Coronary artery (tissue), 2 donors: Measurements from ENCODE around the gene RBMS1.

ENCODE experiments used
- DNase-seq: peaks from one replicate; pipeline ENCODE4 v3.0.0-alpha.2; 2017; ENCODE audit warnings: low spot score
- H3K27ac ChIP-seq, 2 donors: fragments of 200-600 bp; sonication (generic); one replicate each; pipeline ENCODE4 v1.5.1; 2016 to 2019
- H3K4me3 ChIP-seq: fragments of 200-600 bp; sonication (generic); 2 replicates; pipeline ENCODE4 v1.5.1; 2016; ENCODE audit warnings: mild to moderate bottlenecking, moderate library complexity
- CTCF ChIP-seq: fragments of 200-600 bp; sonication (generic); IDR thresholded peaks from one replicate; pipeline ENCODE4 v1.5.1; 2019; ENCODE audit warnings: antibody characterized with exemption

Gene RBMS1

GRCh38 chr2:160308476-160308875 lies 185.1 kb downstream of the RBMS1 start:
- Histone ChIP-seq H3K4me3 (no peak overlapping the region), H3K27ac (no peak overlapping the region)
- no peak for DNase-seq
- TF ChIP-seq CTCF, result no peak

DNA sequence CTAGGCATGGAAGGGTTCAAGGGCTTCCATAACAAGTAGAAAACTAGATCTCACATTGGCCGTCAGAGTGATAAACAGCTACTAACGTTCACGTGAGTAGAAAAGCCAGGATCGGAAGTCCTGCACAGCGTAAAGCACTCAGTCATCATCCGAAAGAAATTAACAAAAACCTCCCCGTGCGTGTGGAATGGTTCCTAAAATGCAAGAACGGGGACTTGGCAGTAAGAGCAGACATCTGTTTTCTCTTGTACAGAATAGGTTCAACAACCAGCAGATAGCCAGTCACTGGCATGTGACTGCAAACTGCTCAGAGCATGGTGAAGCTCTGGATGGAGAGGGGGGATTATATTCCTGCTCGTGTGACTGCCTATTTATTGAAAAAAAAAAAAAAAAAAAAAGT lies 186.6 kb downstream of the RBMS1 start:
- TF ChIP-seq CTCF, result no peak
- no peak for DNase-seq
- Histone ChIP-seq H3K27ac (no peak overlapping the region), H3K4me3 (no peak overlapping the region)

DNA sequence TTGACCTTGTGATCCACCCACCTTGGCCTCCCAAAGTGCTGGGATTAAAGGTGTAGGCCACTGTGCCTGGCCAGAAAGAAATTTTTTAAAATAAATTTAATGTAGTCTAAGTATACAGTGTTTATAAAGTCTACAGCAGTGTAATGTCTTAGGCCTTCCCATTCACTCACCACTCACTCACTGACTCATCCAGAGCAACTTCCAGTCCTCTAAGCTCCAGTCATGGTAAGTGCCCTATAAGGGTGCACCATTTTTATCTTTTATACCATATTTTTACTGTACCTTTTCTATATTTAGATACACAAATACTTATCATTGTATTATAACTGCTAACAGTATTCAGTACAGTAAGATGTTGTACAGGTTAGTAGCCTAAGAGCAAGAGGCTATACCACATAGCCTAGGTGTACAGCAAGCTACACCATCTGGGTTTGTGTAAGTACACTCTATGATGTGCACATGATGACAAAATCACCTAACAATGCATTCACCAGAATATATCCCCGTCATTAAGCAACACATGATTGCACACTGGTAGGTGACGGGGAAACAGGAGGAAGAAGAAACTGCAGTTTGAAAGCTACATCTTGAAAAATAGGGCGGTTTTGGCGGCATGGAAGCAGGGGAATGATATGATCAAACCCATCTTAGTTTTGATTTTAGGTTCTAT lies 188.4 kb downstream of the RBMS1 start:
- Histone ChIP-seq H3K27ac (no peak overlapping the region), H3K4me3 (no peak overlapping the region)
- no peak for TF ChIP-seq CTCF
- no peak for DNase-seq

- no peak overlapping the region for H3K4me3 ChIP-seq
- no peak for TF ChIP-seq CTCF
- H3K27ac ChIP-seq, result no peak overlapping the region
- no peak for DNase-seq
Observed at GRCh38 chr2:160303527-160303926, 190.1 kb downstream of the RBMS1 start.

GRCh38 chr2:160303076-160303475 lies 190.5 kb downstream of the RBMS1 start:
- Histone ChIP-seq H3K4me3 (no peak overlapping the region), H3K27ac (no peak overlapping the region)
- DNase-seq, result no peak
- TF ChIP-seq CTCF, result no peak

GRCh38 chr2:160301420-160301819 lies 192.2 kb downstream of the RBMS1 start:
- TF ChIP-seq CTCF, result no peak
- H3K27ac ChIP-seq, result no peak overlapping the region
- DNase-seq, result no peak
- no peak overlapping the region for H3K4me3 ChIP-seq

DNA sequence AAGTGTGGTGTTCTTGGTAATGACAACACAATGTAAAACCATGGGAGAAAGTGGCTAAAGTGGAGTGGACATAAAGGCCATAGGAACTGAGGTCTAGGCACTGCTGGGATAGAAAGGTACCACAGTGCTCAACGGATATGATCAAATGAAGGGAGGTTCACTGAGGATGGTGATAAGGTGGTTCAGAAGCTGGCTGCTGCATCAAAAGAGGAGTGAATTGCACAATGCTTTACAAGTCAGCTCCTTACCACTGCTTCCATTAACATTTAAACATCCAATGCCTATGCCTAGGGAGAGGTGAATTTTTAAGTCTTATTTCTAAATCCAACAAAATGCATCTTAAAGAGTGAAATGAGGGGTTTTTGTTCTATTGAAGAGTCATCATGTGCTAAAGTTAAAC lies 193.4 kb downstream of the RBMS1 start:
- DNase-seq, result no peak
- no peak overlapping the region for H3K27ac ChIP-seq
- no peak overlapping the region for H3K4me3 ChIP-seq
- no peak for TF ChIP-seq CTCF
